Activated T-helper 1 cell treated with Interleukin-2 at 50 U/mL for 16 hours (primary cell): ENCODE measurements around the gene PTTG2.
"Not testable (repeated sequence)": the region's sequence is repeated elsewhere in the genome, so short reads cannot be mapped to it uniquely, and the experiment has no call there.

Experiments used
- DNase-seq: peaks from one replicate; pipeline ENCODE4 v3.0.0-alpha.2; 2020; ENCODE audit warnings: low read depth

PTTG2 gene

DNA sequence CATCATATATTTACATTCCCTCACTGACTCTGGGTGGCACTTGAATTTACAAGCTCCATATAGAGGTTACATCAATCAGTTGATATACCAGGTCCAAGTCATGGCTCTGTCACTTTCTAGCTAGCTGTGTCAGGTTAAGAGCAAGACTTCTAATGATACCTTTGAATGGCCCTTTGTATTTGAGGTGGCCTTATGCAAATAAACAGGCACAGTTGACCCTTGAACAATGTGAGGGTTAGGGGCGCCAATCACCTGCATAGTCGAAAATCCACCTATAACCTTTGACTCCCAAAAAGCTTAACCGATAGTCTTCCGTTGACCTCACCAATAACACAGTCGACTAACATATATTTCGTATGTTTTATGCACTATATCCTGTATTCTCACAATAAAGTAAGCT is 1.3 kb upstream of the PTTG2 start:
- no peak for DNase-seq

DNA sequence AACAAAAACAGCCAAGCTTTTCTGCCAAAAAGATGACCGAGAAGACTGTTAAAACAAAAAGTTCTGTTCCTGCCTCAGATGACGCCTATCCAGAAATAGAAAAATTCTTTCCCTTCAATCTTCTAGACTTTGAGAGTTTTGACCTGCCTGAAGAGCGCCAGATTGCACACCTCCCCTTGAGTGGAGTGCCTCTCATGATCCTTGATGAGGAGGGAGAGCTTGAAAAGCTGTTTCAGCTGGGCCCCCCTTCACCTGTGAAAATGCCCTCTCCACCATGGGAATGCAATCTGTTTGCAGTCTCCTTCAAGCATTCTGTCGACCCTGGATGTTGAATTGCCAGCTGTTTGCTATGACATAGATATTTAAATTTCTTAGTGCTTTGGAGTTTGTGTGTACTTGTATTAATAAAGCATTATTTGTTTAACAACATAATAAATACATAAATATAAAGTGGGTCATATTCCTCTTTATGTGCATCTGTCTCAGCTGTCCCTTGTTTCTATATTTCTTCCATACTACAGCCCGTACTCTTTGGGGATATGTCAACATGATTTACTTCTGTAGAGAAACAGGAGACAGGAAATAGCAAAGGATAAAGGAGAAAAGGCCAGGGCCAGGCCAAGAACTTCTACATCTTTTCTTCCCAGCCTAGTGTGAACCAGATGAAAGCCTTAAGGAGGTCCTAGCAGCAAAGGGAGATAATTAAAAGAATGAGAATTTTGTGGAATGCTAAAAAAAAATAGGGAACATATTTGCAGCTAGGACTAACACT is 667 bp downstream of the PTTG2 start:
- DNase-seq = no peak

DNA sequence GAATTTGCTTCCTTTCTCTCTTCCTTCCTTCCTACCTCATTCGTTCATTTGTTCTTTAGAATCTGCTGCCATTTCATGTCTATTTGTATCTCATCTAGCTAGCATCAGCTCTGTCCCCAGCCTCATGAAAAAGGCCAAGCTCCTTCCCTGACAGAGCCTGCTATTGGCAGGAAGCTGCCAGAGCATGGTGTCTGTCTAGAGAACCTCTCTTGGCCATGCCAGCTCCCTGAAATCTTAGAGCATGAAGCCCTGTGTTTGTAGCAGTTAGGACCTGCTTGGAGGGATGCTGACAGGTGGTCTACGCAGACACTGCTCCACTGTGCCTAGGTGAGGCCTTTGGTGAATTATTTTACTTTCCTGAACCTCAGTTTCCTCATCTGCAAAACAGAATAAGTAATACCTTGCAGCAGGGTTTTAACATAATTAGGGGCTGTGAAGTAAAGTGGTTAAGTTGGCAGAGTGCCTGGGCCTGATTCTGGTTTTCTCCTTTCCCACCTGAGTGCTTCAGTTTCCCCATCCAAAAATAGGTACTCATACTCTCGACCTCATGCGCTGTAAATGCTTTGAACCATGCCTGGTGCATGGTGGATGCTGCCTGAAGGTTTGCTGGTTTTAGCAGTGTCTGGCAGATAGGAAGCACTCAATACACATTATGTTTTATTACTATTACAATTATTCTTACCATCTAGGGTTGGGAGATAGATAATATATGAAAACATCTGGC is 4.7 kb downstream of the PTTG2 start:
- DNase-seq = no peak

DNA sequence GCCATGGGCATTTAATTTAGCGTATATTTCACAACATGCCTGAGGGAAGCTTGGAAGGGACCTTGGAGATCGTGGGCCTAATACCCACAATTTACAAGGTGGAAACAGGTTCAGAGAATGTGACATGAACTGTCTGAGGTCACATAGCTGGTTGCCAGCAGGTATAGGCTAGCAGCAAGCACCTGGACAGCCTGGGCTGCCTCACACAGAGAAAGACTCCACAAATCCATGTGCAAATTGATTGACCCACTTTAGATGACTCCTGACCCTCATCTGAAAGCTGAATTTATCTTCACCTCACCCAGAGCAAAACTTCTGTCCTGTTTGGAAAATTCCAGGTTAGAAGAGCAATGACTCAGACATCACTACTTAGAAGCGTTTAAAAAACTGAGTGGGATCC is 5.8 kb downstream of the PTTG2 start:
- no peak for DNase-seq

DNA sequence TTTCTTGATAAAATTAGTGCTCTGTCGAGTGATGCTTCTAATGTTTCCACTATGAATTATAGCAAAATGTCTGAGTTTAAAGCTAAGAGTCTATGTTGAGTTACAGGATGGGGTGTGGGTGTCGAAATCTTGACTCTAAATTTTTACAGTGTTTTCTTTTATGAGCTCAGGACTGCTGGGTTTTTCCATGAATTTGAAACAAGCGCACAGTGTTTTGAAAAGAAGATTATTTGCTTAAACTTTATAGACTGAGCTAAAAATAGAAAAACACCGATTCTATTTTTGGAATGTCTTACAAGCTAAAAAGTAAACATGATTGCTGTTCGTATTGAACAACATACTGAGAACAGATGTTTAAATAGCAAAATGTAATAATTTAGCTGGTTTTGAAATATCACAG is 7.5 kb downstream of the PTTG2 start:
- DNase-seq = no peak

DNA sequence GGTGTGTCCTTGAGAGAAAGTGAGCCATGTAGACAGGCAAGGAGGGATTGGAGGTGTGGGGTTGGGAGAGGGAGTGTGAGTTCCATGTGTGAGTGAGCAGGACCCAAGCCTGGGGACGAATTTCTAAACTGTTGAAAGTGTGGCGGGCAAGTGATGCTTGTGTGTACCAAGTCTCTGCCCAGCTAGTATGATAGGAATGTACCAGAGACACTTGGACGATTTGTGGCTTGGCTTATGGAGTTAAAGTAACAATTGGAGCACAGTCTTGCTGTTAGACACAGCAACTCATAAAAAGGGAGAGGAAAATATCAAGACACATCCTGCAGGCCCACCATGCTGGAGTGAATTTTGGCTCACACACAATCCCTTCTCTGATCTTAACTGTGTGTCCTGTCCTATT is 8.5 kb downstream of the PTTG2 start:
- DNase-seq = no peak

DNA sequence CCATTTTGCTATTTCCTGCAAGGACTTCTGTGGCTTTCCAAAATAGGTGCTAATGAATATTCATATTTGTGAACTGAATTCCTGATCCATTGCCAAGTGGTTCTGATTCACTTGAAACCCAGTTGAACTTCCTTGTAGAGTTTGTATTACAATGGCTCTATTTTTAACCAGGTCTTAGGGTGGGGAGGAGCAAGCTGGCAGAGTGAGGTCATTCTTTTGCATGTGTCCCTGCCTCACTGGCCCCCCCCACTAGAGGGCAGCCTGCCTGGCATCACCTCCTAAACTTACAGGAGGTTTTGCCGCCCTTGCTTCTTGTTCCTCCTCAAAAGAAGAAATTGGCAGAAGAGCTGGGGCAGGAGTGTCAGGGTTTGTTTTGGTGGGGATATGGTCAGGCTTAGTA is 10.5 kb downstream of the PTTG2 start:
- DNase-seq = no peak

DNA sequence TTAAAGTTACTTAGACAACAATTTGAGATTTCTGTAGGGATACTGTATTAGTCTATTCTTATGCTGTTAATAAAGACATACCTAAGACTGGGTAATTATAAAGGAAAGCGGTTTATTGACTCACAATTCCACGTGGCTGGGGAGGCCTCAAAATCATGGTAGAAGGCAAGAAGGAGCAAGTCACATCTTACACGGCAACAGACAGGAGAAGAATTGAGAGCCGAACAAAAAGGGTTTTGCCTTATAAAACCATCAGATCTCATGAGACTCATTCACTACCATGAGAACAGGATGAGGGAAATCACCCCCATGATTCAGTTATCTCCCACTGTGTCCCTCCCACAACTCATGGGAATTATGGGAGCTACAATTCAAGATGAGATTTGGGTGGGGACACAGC is 11.0 kb downstream of the PTTG2 start:
- DNase-seq = no peak

DNA sequence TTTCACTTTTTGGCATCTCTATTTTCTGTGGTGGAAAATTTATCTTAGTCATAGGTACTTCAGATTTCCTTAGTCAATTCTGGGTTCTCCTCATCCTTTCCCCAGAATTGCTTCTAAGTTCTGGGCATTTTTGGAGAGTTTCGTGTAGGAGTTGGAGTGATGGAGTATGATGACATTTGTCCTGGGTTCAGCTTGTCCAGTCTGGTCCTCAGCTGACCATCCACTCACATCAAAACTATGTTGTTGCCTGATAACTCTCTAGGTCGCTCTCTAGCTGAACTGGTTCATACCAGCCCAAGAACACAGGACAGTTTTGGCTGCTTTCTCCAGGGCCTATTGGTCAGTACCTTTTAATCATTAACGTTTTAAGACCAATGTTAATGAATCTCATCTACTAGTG is 13.2 kb downstream of the PTTG2 start:
- no peak for DNase-seq

DNA sequence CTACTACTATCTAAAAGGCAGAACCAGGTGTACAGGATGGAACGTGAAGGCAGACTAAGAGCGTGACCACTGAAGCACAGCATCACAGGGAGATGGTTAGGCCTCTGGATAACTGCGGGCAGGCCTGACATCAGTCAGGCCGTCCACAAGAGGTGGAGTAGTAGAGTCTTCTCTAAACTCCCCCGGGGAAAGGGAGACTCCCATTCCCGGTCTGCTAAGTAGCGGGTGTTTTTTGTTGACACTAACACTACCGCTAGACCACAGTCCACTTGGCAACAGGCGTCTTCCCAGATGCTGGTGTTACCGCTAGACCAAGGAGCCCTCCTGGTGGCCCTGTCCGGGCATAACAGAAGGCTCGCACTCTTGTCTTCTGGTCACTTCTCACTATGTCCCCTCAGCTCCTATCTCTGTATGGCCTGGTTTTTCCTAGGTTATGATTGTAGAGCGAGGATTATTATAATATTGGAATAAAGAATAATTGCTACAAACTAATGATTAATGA is 15.2 kb downstream of the PTTG2 start:
- DNase-seq = not testable (repeated sequence)

DNA sequence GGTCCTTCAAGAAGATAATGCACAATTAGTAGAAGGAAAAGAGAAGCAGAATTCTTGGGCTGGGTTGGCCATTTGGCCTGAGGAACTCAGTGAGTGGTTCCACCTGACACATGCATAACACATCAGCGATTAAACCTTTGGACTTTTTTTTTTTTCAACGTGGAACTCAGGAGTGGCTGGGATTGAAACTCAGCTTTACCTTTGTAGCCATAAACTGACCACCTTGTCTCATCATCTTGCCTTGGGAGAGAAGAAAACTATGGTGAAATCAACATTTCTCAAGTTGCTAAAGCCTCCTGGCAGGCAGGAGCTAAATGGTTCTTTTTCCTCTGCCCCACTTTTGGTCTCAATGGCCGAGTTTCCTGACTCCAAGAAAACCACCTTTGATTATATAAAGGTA is 16.3 kb downstream of the PTTG2 start:
- DNase-seq = no peak

DNA sequence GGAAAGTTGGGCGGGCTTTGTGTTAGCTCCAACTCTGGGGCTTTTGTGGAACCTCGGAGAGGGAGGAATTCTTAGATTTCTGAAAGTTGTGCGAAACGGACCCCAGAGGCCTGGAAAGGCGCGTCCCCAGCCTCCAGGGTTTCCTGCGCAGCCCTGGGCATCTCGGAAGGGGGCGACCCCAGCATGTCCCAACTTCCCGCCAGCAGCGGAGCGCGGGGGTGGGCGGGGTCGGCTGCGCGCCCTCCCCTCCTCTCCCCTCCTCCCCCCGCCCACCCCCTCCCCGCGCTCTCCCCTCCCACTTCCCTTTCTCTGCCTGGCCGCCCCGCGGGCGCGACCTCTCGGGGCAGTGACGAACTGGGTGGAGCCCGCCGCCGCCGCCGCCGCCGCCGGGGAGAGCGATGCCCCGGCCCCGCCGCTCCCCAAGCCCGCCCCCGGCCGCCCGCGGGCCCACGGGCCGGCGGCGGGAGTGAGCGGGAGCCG is 16.8 kb downstream of the PTTG2 start:
- peak; percentile 69 for DNase-seq

DNA sequence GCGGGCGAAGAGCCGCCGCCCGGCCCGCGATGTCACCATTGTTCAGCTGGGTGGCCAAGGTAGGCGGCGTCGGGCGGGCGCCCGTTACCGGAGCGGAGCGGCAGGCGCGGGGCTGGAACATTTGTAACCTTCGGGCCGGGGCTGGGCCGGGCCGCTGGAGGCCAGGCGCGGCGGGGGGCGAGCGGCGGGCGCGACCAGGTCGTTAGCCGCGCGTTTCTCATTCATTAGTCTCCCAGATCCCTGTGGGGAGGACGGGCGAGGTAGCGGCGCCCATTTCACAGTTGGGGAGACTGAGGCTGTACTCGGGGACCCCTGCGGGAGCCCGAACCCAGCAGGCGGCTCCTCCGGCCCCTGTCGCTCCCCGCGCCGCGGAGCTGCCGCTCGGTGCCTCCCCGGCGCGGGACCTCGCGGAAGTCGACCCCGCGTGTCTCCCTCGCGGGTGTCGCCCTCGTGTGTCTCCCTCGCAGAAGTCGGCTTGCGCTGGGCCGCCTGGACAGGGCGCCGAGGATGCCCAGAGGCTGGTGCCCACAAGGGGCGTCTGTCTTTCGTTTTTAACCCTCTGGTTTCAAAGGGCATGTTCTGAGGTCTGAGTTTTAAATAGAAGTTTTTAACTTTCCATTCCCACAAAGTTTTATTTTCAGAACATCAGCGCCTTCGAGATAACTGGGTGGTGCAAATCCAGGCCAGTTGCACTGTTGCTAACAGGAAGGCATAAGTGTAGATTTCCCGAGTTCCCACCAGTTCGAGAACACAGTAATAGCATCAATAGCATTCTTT is 17.5 kb downstream of the PTTG2 start:
- peak; percentile 68 for DNase-seq

DNA sequence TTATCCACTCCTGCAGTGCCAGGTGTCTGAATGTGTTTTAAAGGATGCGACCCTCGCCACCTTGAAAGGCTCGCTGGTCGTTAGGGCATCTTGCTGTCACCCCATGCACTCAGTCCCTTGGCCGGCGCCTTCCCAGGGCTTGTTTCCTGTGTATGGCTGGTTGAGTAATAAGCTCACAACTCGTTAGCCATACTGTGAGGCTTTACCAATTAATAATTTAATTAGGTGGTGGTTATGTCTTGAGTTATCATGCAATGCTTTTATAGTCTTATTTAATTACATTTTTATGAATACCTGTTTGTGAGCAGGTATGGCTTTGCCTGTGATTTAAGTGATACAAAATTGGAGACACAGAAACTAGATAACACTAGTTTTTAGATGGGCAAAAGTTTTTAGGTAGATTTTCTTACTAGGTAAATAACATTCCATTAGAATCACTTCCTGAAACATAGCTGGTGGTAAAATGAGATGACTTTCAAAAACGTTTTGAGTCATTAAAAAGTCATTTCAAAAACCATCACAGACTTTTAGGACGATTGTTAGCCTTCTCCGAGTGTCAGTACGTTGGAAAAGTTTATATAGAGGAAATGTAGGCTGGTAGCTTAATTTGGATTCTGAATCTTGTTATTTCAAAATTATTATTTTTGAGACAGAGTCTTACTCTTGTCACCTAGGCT is 18.2 kb downstream of the PTTG2 start:
- DNase-seq = no peak

DNA sequence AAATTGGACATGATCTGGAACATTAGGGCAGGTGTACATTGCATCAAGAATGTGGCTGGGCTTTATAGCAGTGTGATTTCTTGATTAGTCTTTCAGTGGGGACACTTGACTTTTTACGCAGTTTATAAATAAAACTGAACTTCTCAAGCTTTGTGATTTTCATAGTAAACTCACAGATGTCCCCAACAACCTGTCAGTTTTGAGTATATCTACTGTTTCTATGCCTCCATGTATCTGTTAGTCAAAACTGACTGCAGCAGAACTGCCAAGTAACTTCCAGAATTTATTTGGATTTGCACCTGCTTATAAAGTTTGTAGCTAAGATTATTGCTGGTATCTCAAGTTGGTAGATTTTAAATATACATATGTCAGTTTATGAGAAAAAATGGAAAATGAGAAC is 20.0 kb downstream of the PTTG2 start:
- DNase-seq = no peak

DNA sequence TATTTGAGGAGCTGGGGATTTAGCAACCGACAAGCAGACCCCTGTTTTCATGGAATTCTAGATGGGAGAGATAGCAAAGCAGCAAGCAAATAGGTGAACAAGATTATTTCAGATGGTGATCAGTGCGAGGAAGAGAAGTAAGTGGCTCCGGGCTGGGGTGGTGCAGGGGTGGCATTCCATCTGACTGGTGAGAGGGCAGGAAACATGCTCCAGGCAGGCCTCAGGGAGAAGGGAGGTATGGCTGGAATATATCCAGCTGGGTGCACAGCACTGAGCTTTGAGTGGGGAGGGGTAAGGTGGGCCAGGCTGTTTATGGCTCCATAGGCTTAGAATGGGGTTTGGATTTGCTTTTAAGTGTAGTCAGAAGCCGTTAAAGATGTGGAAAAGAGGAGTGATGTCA is 21.2 kb downstream of the PTTG2 start:
- no peak for DNase-seq

DNA sequence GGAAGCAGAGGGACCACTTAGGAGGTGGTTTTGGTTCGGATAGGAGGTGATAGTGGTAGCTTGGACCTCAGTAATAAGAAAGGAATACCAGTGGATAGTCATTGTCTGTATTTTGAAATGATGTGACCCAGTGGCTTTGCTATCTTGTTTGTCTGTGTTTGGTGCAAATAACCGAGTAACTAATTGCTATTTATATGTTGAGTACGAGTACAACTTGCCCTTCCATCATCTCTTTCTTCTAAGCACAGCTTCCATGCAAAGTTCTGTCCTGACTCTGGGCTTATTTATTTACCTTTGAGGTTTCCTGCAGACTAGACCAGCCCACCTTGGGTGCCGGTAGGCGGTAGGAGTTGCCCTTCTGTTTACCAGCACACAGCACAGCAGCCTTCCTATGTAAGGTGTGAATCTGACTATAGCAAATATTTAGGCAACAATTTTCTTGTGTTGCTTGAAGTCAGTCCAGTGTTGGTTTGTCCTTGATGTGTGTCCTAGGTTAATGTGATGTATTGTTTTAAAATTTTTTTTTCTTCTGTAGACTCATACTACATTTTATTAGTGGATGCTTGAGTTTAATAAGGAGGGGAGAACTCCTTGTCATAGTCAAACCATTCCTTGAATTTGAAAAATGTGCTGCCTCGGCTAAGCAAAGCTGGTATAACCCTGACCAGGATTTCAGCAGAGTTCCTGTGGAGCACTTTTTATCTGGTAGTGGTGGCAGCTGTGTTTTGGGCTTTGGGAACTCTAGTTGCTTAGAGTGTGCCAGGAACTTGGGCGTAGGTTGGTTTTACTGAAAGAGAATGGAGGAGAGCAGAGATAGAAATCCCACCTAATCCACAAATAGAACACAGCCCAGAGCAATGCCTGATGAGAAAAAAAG is 21.9 kb downstream of the PTTG2 start:
- no peak for DNase-seq

DNA sequence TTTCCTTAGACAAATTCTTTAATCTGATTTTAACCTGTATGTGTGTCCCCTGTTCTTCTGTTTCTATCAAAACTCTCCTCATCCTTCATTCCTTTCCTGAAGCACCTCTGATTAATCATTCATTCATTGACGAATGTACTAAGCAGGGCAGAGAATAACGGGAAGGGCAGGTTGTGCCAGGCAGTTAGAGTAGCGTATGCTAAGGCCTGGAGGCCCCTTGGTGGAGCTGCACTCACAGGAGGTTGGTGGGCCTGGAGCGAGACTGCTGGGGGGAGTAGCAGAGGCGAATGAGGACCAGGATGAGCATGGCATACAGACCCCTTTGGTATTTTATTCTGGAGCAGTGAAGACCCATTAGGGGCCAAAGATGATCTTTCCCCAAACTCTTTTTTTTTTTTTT is 22.5 kb downstream of the PTTG2 start:
- DNase-seq = no peak

DNA sequence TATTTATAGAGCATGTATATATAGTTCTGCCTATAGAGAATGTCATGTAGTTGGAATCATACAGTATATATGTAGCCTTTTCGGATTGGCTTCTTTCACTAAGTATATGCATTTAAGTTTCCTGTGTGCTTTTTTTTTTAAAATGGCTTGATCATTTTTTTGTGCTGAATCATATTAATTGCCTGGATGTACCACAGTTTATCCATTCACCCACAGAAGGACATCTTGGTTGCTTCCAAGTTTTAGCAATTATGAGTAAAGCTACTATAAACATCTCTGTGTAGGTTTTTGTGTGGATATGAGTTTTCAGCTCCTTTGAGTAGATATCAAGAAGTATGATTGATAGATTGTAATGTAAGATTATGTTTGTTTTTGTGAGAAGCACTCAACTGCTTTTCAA is 23.8 kb downstream of the PTTG2 start:
- DNase-seq = no peak

DNA sequence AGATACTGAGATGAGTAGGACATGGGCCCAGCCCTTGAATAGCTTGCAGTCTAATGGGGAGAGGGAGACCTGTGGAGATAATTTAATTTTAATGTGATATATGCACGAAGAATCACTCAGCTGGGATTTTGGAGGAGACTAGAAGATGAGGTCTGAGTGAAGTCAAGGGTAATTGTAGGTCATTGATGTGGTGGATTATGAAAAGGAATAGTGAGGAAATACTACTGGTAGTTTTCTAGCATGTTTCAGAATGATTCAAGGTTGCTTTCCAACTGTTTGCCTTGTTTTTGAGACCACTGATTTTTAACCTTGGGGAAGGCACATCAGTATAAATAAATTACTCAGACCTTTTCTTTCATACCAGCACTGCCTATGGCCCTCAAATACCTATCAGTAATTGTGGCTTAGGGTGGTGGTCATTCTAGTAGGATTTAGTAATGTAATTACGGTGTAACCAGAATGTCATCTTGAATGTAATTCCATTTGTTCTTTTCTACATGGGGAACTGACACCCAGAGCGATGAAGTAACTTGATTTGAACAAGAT is 25.6 kb downstream of the PTTG2 start:
- no peak for DNase-seq

DNA sequence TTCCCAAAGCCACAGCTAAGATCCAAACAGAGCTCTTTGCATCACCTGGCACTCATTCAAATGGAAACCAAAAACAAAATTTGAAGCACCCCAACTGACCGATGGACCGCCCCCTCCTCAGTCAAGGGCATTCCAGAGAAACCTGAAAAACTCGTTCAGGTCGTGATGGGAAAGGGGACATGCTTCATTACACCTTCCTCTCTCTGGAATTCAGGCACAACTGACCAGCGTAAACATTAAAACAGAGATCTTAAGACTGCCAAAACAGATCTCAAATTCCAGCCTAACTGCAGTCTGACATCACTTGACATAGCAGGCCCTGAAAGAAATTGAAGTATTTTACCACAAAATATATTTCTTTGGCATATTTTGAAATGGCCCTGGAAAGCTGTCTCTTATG is 28.5 kb downstream of the PTTG2 start:
- no peak for DNase-seq
